Measurements from ENCODE around the gene HIPK1. TPM values are rescaled to one million over a fixed set of nuclear protein-coding genes. Genes with fewer than 3 reads are reported as not detected.
"Not testable (repeated sequence)": the region's sequence is repeated elsewhere in the genome, so short reads cannot be mapped to it uniquely, and the experiment has no call there.

HIPK1 gene
- total RNA-seq, 2 donors from 2014 or later = 67.4 to 68.2 TPM

DNA sequence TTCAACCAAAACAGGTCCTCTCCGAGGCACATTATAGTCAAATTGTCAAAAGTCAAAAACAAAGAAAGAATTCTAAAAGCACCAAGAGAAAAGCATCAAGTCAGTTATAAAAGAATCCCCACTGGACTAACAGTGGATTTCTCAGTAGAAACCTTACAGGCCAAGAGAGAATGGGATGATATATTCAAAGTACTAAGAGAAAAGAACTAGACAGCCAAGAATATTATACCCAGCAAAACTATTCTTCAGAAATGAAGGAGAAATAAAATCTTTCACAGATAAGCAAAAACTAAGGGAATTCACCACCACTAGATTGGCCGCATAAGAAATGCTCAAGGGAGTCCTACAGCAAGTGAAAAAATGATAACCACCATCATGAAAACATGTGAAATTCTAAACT, 66.3 kb downstream of the HIPK1 start:
- DNase-seq = no peak
- no peak for ATAC-seq

GRCh38 chr1:113998361-113998760, 69.2 kb downstream of the HIPK1 start:
- ATAC-seq (no peak), DNase-seq (no peak)
- intact Hi-C loops (cut with DNase I, micrococcal nuclease) = no loop called here

More for the DNA sequence above, 66.3 kb downstream of the HIPK1 start:
- intact Hi-C loops (cut with DNase I, micrococcal nuclease) = no loop called here

DNA sequence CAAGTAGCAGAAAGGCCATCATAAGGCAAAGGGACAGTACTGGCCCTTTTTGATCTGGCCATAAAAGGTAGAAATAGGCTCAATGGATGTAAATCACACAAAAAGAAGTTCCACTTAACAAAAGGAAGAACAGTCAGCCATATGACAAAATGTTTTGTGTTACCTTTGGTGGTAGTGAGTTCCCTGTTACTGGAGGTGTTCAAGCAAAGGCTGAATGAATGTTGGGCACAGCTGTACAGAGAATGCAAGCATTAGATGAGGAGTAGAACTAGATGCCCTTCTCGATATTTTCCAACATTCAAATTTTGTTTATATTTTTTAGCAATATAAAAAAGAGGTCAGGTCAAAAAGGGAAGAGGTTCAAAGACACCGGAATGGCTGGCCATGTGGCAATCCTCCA, 70.1 kb downstream of the HIPK1 start:
- DNase-seq = no peak
- no peak for ATAC-seq
- intact Hi-C loops (cut with DNase I, micrococcal nuclease) = no loop called here

- intact Hi-C loops (cut with DNase I, micrococcal nuclease) = no loop called here
- no peak for DNase-seq
- no peak for ATAC-seq
These were observed 70.7 kb downstream of the HIPK1 start for GRCh38 chr1:113999799-114000198.

GRCh38 chr1:114000406-114000805, 71.3 kb downstream of the HIPK1 start:
- DNase-seq (no peak), ATAC-seq (peak; percentile 34)
- intact Hi-C loops (cut with DNase I, micrococcal nuclease) = no loop called here

DNA sequence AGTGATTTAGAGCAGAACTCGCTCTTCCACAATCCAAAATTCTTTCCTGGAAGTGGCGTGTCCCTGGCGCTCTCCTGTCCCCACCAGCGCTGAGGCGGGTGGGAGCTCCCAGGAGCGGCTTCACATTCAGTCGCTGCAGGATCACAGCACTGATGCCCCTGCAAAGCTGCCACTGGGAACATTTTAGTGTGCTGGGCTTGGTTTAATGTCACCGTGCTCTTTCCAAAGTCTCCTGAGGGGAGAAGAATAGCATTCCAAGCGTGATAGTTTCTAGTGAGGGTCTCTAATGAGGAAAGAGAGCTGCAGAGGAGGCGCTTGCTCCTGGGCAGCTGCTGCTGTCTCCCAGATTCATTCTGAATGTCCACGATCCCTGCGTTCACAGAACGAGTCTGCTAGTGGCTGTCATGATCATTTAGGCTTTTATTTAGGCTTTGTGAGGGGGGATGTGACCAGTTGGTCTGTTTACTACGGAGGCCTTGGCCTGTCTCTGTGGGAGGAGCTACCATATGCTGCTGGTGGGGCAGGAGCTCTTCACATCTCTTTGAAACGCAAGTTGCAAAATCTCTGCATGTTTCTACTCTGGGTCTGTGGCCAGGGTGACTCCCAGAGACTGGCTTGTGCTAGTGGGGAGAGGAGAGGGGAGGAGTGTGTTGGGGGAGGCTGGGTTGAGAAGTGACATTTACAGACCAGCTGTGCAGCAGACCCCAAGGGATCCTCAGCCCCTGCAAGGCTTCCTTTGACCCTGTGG, 73.5 kb downstream of the HIPK1 start:
- no peak for ATAC-seq
- intact Hi-C loops (cut with DNase I, micrococcal nuclease) = no loop called here
- DNase-seq = no peak

DNA sequence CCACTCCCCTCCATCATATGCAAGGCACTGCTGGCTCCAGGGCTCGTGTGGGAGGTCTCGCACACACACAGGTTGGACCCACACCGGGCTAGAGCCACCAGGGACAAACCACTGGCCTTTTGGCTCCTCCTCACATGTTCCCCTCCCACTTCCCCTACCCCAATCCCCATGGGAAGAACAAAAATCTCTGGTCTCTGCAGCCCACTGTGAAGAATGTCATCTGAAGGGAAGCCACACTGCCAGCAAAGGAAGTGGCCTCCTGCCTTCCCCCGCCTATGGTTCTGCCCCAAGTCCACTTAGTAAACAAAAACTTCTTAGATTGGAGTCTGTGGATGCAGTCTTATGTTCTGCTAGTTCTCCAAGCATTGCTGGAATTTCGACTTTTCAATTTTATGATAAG, 74.3 kb downstream of the HIPK1 start:
- no peak for ATAC-seq
- intact Hi-C loops (cut with DNase I, micrococcal nuclease) = no loop called here
- DNase-seq = no peak

GRCh38 chr1:114006825-114007224, 77.7 kb downstream of the HIPK1 start:
- ATAC-seq; intact Hi-C loops (cut with DNase I, micrococcal nuclease): not testable (repeated sequence)

DNA sequence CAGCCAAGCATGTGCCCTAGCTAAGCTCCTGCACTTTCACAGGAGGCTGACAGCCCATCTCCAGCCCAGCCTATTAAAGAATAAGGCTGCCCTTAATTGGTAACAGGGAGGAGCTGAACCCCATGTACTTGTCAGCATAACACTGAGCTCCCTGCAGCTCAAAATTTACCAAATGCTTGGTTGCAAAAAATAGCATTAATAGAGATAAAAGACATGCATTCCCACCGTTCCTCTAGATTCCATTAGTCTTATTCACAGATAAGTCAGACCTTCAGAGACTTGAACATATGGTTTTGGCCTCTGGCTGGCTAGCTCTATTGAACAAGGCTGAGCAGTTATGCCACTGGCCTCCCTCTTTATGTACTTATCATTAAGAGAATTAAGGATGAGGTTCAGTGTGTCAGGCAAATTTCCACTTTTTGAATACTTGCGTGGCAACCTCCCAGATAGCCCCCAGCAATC, 79.4 kb downstream of the HIPK1 start:
- no peak for ATAC-seq
- no peak for DNase-seq
- intact Hi-C loops (cut with DNase I, micrococcal nuclease) = no loop called here

More at GRCh38 chr1:114006825-114007224, 77.7 kb downstream of the HIPK1 start:
- DNase-seq = not testable (repeated sequence)

DNA sequence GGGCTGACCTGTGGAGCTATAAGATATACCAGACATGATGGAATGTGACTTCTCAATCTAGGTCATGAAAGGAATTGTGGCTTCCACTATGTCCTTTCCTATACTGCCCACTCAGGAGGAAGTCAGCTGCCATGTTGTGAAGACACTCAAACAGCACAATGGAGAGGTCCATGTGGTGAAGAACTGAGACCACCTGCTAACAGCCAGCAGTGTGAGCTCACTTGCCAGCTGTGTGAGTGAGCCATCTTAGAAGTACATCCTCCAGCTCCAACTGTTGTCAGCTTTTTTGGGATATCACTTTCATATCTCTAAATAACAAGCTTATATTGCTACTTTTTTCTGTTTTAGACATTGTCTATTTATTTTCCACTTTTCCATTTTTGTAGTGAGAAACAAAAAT, 79.9 kb downstream of the HIPK1 start:
- ATAC-seq (no peak), DNase-seq (no peak)
- intact Hi-C loops (cut with DNase I, micrococcal nuclease) = no loop called here

- DNase-seq = no peak
- intact Hi-C loops (cut with DNase I, micrococcal nuclease) = no loop called here
- ATAC-seq = no peak
These were observed 80.3 kb downstream of the HIPK1 start for GRCh38 chr1:114009393-114009792.

DNA sequence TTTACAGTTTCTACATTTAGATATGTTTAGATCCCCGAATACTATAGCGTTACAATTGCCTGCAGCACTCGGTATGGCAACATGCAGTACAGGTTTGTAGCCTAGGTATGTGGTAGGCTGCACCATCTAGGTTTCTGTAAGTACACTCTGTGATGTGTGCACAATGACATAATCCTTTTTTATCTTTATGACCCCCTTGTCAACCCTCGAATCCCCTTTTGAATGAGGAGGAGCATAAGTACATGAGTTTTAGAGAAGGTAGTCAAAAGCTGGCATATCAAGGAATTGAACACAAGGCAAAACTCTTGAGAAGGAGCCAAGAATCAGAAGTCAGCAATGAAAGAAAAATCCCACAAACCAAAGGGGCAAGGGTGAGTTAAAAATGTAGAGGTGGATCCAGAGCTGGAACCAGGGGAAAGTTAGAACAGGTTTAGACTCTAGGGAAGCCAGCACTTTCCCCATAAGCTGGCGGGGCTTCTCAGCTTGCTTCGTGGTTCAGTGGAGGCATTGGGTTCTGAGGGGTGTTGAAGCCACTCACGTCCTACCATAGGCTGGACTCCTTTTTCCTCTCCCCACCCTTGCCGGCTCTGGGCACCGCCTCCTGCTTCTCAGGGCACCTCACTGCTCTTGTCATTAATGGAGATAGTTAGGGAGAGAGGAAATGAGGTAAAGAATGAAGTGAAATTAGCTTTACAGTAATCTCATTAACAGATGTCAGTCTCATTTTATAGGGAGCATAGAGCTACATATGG, 81.5 kb downstream of the HIPK1 start:
- intact Hi-C loops (cut with DNase I, micrococcal nuclease) = no loop called here
- ATAC-seq (no peak), DNase-seq (no peak)

GRCh38 chr1:114011796-114012195, 82.7 kb downstream of the HIPK1 start:
- intact Hi-C loops (cut with DNase I, micrococcal nuclease) = no loop called here
- ATAC-seq = no peak
- DNase-seq = no peak

- ATAC-seq (no peak), DNase-seq (no peak)
- intact Hi-C loops (cut with DNase I, micrococcal nuclease) = no loop called here
These were observed 86.0 kb downstream of the HIPK1 start for GRCh38 chr1:114015075-114015474.

DNA sequence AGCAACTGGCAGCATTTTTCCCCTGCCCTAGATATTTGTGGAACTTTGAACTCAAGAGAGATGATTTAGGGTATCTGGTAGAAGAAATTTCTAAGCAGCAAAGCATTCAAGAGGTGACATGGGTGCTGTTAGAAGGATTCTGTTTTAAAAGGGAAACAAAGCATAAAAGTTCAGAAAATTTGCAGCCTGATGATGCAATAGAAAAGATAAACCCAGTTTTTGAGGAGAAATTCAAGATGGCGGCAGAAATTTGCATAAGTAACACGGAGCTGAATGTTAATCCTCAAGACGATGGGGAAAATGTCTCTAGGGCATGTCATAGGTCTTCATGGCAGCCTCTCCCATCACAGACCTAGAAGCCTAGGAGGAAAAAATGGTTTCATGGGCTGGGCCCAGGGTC, 90.6 kb downstream of the HIPK1 start:
- intact Hi-C loops (cut with DNase I, micrococcal nuclease); ATAC-seq; DNase-seq: not testable (repeated sequence)

DNA sequence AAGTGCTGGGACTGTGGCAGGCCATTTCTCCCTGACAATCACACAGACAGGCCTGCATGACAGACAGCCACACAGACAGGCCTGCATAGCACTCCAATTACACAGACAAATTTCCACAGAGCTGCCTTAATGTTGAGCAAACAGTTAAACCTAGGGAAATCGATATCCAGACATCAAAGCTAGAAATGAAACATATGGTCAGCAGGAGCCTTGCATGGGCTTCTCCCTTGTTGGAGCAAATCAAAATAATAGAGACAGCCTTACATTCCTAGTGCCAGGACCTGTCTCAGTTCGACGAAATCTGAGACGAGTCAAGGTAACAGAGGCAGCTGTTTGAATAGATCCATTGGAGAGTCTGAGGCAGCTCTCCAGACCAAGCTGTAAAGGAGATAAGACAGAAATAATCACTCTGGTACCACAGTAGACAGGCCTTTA, 92.6 kb downstream of the HIPK1 start:
- no peak for ATAC-seq
- intact Hi-C loops (cut with DNase I, micrococcal nuclease) = no loop called here
- DNase-seq = no peak

GRCh38 chr1:114022877-114023276, 93.8 kb downstream of the HIPK1 start:
- intact Hi-C loops (cut with DNase I, micrococcal nuclease) = no loop called here
- ATAC-seq = no peak
- DNase-seq = no peak

- intact Hi-C loops (cut with DNase I, micrococcal nuclease) = no loop called here
- DNase-seq (no peak), ATAC-seq (no peak)
These were observed 94.3 kb downstream of the HIPK1 start for GRCh38 chr1:114023377-114023776.

- DNase-seq = no peak
- no peak for ATAC-seq
These were observed 94.9 kb downstream of the HIPK1 start for GRCh38 chr1:114024049-114024448.

More at GRCh38 chr1:114024049-114024448, 94.9 kb downstream of the HIPK1 start:
- intact Hi-C loops (cut with DNase I, micrococcal nuclease) = no loop called here

Measured in left colon (tissue), 2 donors.